PC-9 (cell line): Measurements from ENCODE around the gene GRK4.

Experiments used
- EZH2 ChIP-seq: fragments of 200-600 bp; sonication (generic); IDR thresholded peaks from 2 replicates; pipeline ENCODE4 v1.8.0; 2017; ENCODE audit warnings: antibody characterized with exemption, low read depth
- TF ChIP-seq, protein P1 (sequence below): fragments of 200-600 bp; sonication (generic); conservative IDR thresholded peaks from 2 replicates; pipeline ENCODE4 v1.6.1; 2017; ENCODE audit warnings: mixed run types, antibody characterized with exemption, mild to moderate bottlenecking, moderate library complexity

DNA sequence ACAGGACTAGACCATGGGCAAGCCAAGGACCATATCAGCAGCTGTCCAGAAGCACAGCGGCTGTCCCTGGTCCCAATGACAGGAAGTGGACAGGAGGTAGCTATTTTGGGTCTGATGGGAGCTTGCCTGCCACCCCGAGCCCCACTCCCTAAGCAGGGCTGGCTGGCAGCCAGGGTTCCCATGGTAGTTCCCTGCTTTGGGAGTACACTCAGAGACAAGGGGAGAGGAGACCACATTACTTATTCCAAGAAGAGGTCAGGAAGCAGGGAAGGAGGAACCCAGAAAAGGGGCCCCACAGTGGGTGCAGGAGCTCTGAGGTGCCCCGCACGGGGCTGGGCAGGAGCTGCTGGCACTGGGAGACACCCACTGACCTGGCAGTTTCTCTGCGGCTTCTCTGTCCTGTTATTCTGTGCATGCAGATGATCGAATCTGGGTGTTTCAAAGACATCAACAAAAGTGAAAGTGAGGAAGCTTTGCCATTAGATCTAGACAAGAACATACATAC lies 74.6 kb downstream of the GRK4 start:
- TF ChIP-seq, protein P1, sequence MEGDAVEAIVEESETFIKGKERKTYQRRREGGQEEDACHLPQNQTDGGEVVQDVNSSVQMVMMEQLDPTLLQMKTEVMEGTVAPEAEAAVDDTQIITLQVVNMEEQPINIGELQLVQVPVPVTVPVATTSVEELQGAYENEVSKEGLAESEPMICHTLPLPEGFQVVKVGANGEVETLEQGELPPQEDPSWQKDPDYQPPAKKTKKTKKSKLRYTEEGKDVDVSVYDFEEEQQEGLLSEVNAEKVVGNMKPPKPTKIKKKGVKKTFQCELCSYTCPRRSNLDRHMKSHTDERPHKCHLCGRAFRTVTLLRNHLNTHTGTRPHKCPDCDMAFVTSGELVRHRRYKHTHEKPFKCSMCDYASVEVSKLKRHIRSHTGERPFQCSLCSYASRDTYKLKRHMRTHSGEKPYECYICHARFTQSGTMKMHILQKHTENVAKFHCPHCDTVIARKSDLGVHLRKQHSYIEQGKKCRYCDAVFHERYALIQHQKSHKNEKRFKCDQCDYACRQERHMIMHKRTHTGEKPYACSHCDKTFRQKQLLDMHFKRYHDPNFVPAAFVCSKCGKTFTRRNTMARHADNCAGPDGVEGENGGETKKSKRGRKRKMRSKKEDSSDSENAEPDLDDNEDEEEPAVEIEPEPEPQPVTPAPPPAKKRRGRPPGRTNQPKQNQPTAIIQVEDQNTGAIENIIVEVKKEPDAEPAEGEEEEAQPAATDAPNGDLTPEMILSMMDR = no peak
- TF ChIP-seq EZH2 = no peak
